Measurements from ENCODE around the gene PPP2CA.

Gene PPP2CA

GRCh38 chr5:134249469-134250379 is 23.9 kb upstream of the PPP2CA start:
- TF ChIP-seq CTCF (IDR thresholded peaks at IDR 0.05): no peak
- DNase-seq (ENCODE audit: low spot score): no peak
- Histone ChIP-seq H3K27ac (no peak overlapping the region), H3K4me3 (no peak overlapping the region)

- Histone ChIP-seq H3K4me3 (no peak overlapping the region), H3K27ac (no peak overlapping the region)
- TF ChIP-seq CTCF (IDR thresholded peaks at IDR 0.05): no peak
- no peak for DNase-seq (ENCODE audit: low spot score)
Measured at GRCh38 chr5:134248256-134248655, 22.4 kb upstream of the PPP2CA start.

GRCh38 chr5:134247428-134248224 is 21.8 kb upstream of the PPP2CA start:
- no peak for TF ChIP-seq CTCF (IDR thresholded peaks at IDR 0.05)
- Histone ChIP-seq H3K27ac (no peak overlapping the region), H3K4me3 (no peak overlapping the region)
- DNase-seq (ENCODE audit: low spot score): no peak

- H3K27ac ChIP-seq: no peak overlapping the region
- no peak overlapping the region for H3K4me3 ChIP-seq
- TF ChIP-seq CTCF (IDR thresholded peaks at IDR 0.05): no peak
- no peak for DNase-seq (ENCODE audit: low spot score)
Measured at GRCh38 chr5:134246771-134247427, 21.0 kb upstream of the PPP2CA start.

- H3K27ac ChIP-seq: no peak overlapping the region
- no peak for DNase-seq (ENCODE audit: low spot score)
- TF ChIP-seq CTCF (IDR thresholded peaks at IDR 0.05): no peak
- H3K4me3 ChIP-seq: no peak overlapping the region
Measured at GRCh38 chr5:134245692-134246091, 19.8 kb upstream of the PPP2CA start.

GRCh38 chr5:134245101-134245604 is 19.3 kb upstream of the PPP2CA start:
- TF ChIP-seq CTCF (IDR thresholded peaks at IDR 0.05): no peak
- DNase-seq (ENCODE audit: low spot score): no peak
- Histone ChIP-seq H3K27ac (no peak overlapping the region), H3K4me3 (no peak overlapping the region)
